DMS 273 (cell line): Measurements from ENCODE around the gene STAM.

Source experiments
- DNase-seq: peaks from one replicate; lab custom pipeline; 2025; ENCODE audit not compliant: unreplicated experiment; lab: John Stamatoyannopoulos, UW

The STAM gene

GRCh38 chr10:17647326-17647725 lies 3.4 kb downstream of the STAM start:
- no peak for DNase-seq

GRCh38 chr10:17648243-17649035 lies 4.5 kb downstream of the STAM start:
- DNase-seq = no peak

- DNase-seq = no peak
These were observed 5.1 kb downstream of the STAM start for GRCh38 chr10:17649052-17649451.

- no peak for DNase-seq
These were observed 5.9 kb downstream of the STAM start for GRCh38 chr10:17649836-17650235.

- no peak for DNase-seq
These were observed 6.5 kb downstream of the STAM start for GRCh38 chr10:17650416-17650815.

- DNase-seq = no peak
These were observed 7.9 kb downstream of the STAM start for GRCh38 chr10:17651896-17652295.

- no peak for DNase-seq
These were observed 8.6 kb downstream of the STAM start for GRCh38 chr10:17652585-17652984.

- no peak for DNase-seq
These were observed 11.1 kb downstream of the STAM start for GRCh38 chr10:17655009-17655408.

- peak; percentile 2 for DNase-seq
These were observed 11.7 kb downstream of the STAM start for GRCh38 chr10:17655567-17656146.

- no peak for DNase-seq
These were observed 13.2 kb downstream of the STAM start for GRCh38 chr10:17657103-17657500.

- no peak for DNase-seq
These were observed 15.4 kb downstream of the STAM start for GRCh38 chr10:17659365-17659764.

- DNase-seq = no peak
These were observed 17.0 kb downstream of the STAM start for GRCh38 chr10:17660921-17661320.

GRCh38 chr10:17661510-17661909 lies 17.6 kb downstream of the STAM start:
- no peak for DNase-seq

- no peak for DNase-seq
These were observed 18.5 kb downstream of the STAM start for GRCh38 chr10:17662193-17663138.

GRCh38 chr10:17663450-17663849 lies 19.5 kb downstream of the STAM start:
- no peak for DNase-seq

- DNase-seq = no peak
These were observed 21.8 kb downstream of the STAM start for GRCh38 chr10:17665747-17666146.

- peak; percentile 6 for DNase-seq
These were observed 24.7 kb downstream of the STAM start for GRCh38 chr10:17668435-17669184.

- no peak for DNase-seq
These were observed 25.4 kb downstream of the STAM start for GRCh38 chr10:17669185-17669872.

- no peak for DNase-seq
These were observed 27.4 kb downstream of the STAM start for GRCh38 chr10:17671307-17671706.

- no peak for DNase-seq
These were observed 29.6 kb downstream of the STAM start for GRCh38 chr10:17673471-17674061.
